HCT116 (cell line): Measurements from ENCODE around the gene RCBTB1. TPM values are rescaled to one million over a fixed set of nuclear protein-coding genes. Genes with fewer than 3 reads are reported as not detected.

Experiments
- ATAC-seq: fragments of 200-7000 bp; cut with Tn5 transposase; 2 replicates; pipeline ENCODE4 v1.9.1; 2020; ENCODE audit warnings: mild to moderate bottlenecking, moderate library complexity
- BruUV-seq: library from RNA; stranded (reverse); fragments of 400-500 nt; replicated peaks from 2 replicates; lab custom pipeline; 2021; lab: Mats Ljungman, UMichigan
- CTCF ChIA-PET: fragments of 300-600 bp; sonication (Branson Sonifier 250); formaldehyde crosslinking; loops from one replicate; lab custom pipeline; 2021; ENCODE audit warnings: antibody characterized with exemption; lab: Charles Lee
- POLR2A ChIA-PET: fragments of 300-600, 350-600 bp; sonication (Branson Sonifier 250); formaldehyde crosslinking; loops from one replicate; lab custom pipeline; 2021; ENCODE audit warnings: antibody characterized with exemption; lab: Charles Lee
- RAD21 ChIA-PET, 2 experiments: fragments of 300-600 bp; sonication (Branson Sonifier 250); formaldehyde crosslinking; loops; one replicate each; lab custom pipeline; 2023; ENCODE audit warnings: low total read pairs in 2 of 2; ENCODE audit not compliant: uncharacterized antibody in 2 of 2, unreplicated experiment in 2 of 2, low non-redundant PET in 1 of 2; lab: Charles Lee
- DNase-seq: peaks from one replicate; pipeline ENCODE4 v3.0.0-alpha.2; 2010; ENCODE audit warnings: low read depth, low spot score
- H2AFZ ChIP-seq: fragments of 200-600 bp; shearing (Covaris generic), sonication (generic); 2 replicates; pipeline ENCODE4 v1.6.1; 2017; ENCODE audit warnings: low read depth, mixed run types, mixed read lengths, antibody characterized with exemption, low read length; ENCODE audit not compliant: poor library complexity, severe bottlenecking
- H3K27ac ChIP-seq: 2 replicates; pipeline ENCODE4 v1.5.1; 2012; ENCODE audit warnings: low read depth, low read length
- H3K27me3 ChIP-seq: fragments of 200-600 bp; sonication (generic); 2 replicates; pipeline ENCODE4 v1.6.1; 2016; ENCODE audit warnings: mixed run types, low read length, mixed read lengths; ENCODE audit not compliant: insufficient read depth
- H3K36me3 ChIP-seq, 2 experiments: fragments of 200-500 bp in 1 of 2; fragments of 200-600 bp in 1 of 2; sonication (Bioruptor generic) in 1 of 2; sonication (generic) in 1 of 2; 2 replicates each; pipeline versions ENCODE4 v1.5.1 to v1.6.1; 2014 to 2016; ENCODE audit warnings: low read length in 2 of 2, inconsistent platforms in 1 of 2, mixed read lengths in 1 of 2, mixed run types in 1 of 2; ENCODE audit not compliant: insufficient read depth in 2 of 2, control insufficient read depth in 1 of 2
- H3K4me1 ChIP-seq, 2 experiments: fragments of 200-600 bp in 1 of 2; sonication (generic) in 1 of 2; 2 replicates each; pipeline versions ENCODE4 v1.5.1 to v1.6.1; 2012 to 2017; ENCODE audit warnings: low read length in 2 of 2, inconsistent platforms in 1 of 2, mild to moderate bottlenecking in 1 of 2, mixed read lengths in 1 of 2, mixed run types in 1 of 2, moderate library complexity in 1 of 2; ENCODE audit not compliant: insufficient read depth in 2 of 2, control insufficient read depth in 1 of 2
- H3K4me2 ChIP-seq: fragments of 200-600 bp; sonication (generic); 2 replicates; pipeline ENCODE4 v1.6.1; 2017; ENCODE audit warnings: mixed run types, low read length, mixed read lengths
- H3K4me3 ChIP-seq, 2 experiments: fragments of 200-600 bp in 1 of 2; sonication (generic) in 1 of 2; replicated peaks in 1 of 2; 2 replicates each; pipeline ENCODE4 v1.5.1; 2011 to 2016; ENCODE audit warnings: low read length in 2 of 2, control low read depth in 1 of 2, low read depth in 1 of 2, mild to moderate bottlenecking in 1 of 2, mixed read lengths in 1 of 2, mixed run types in 1 of 2
- H3K79me2 ChIP-seq: fragments of 200-600 bp; sonication (generic); 2 replicates; pipeline ENCODE4 v1.6.1; 2017; ENCODE audit warnings: mild to moderate bottlenecking, mixed run types, low read length, moderate library complexity, mixed read lengths; ENCODE audit not compliant: insufficient read depth
- H3K9ac ChIP-seq: fragments of 200-600 bp; sonication (generic); 2 replicates; pipeline ENCODE4 v1.6.1; 2016; ENCODE audit warnings: low read length, mixed read lengths
- H3K9me2 ChIP-seq: fragments of 200-600 bp; sonication (generic), shearing (Covaris generic); 2 replicates; pipeline ENCODE4 v1.6.1; 2017; ENCODE audit warnings: mixed run types, mild to moderate bottlenecking, moderate library complexity; ENCODE audit not compliant: insufficient read depth
- H3K9me3 ChIP-seq, 2 experiments: fragments of 200-500 bp in 1 of 2; fragments of 200-600 bp in 1 of 2; sonication (Bioruptor generic) in 1 of 2; sonication (generic) in 1 of 2; 2 replicates each; pipeline ENCODE4 v1.6.1; 2014 to 2017; ENCODE audit warnings: low read length in 2 of 2, mixed read lengths in 2 of 2, inconsistent platforms in 1 of 2, low read depth in 1 of 2, mild to moderate bottlenecking in 1 of 2, mixed run types in 1 of 2, moderate library complexity in 1 of 2; ENCODE audit not compliant: control insufficient read depth in 1 of 2, insufficient read depth in 1 of 2
- H4K20me1 ChIP-seq: fragments of 200-600 bp; sonication (generic), shearing (Covaris generic); 2 replicates; pipeline ENCODE4 v1.6.1; 2017; ENCODE audit warnings: mixed run types, mild to moderate bottlenecking, moderate library complexity; ENCODE audit not compliant: insufficient read depth
- CEBPB ChIP-seq: IDR thresholded peaks from 2 replicates; pipeline ENCODE4 v1.6.1; 2012; ENCODE audit warnings: low read depth
- EGR1 ChIP-seq: IDR thresholded peaks from 2 replicates; pipeline ENCODE4 v1.6.1; 2012; ENCODE audit warnings: low read depth
- EZH2 ChIP-seq: fragments of 200-600 bp; sonication (generic); IDR thresholded peaks from 2 replicates; pipeline ENCODE4 v1.6.1; 2017; ENCODE audit warnings: antibody characterized with exemption, mixed run types
- EZH2phosphoT487 ChIP-seq: fragments of 200-600 bp; IDR thresholded peaks from 2 replicates; pipeline ENCODE4 v1.6.1; 2018; ENCODE audit warnings: antibody characterized with exemption, borderline replicate concordance
- FOSL1 ChIP-seq: IDR thresholded peaks from 2 replicates; pipeline ENCODE4 v1.6.1; 2012; ENCODE audit warnings: low read depth
- JUND ChIP-seq: IDR thresholded peaks from 2 replicates; pipeline ENCODE4 v1.6.1; 2012
- MAX ChIP-seq: IDR thresholded peaks from 2 replicates; pipeline ENCODE4 v1.6.1; 2012
- POLR2AphosphoS5 ChIP-seq: IDR thresholded peaks from 2 replicates; pipeline ENCODE4 v1.6.1; 2011; ENCODE audit warnings: mild to moderate bottlenecking, low read depth, low read length, moderate library complexity
- SIN3A ChIP-seq: IDR thresholded peaks from 2 replicates; pipeline ENCODE4 v1.6.1; 2012; ENCODE audit warnings: low read depth
- YY1 ChIP-seq: IDR thresholded peaks from 2 replicates; pipeline ENCODE4 v1.6.1; 2011; ENCODE audit warnings: low read length, low read depth, moderate library complexity, mild to moderate bottlenecking; ENCODE audit not compliant: insufficient replicate concordance; ENCODE audit errors: extremely low read depth
- ZBTB33 ChIP-seq: IDR thresholded peaks from 2 replicates; pipeline ENCODE4 v1.6.1; 2011; ENCODE audit warnings: mild to moderate bottlenecking, low read length, moderate library complexity; ENCODE audit not compliant: insufficient replicate concordance; ENCODE audit errors: extremely low read depth
- intact Hi-C: fragments of 100-400 bp; cut with micrococcal nuclease; formaldehyde crosslinking; loops from 2 replicates; pipeline ENCODE4 v1.10.0; 2022
- total RNA-seq: library from RNA; stranded (reverse); gene quantifications from one replicate; pipeline ENCODE4 v1.2.1, GENCODE V29; 2021; ENCODE audit not compliant: unreplicated experiment
- TF ChIP-seq, protein P1 (sequence below): IDR thresholded peaks from 2 replicates; pipeline ENCODE4 v1.6.1; 2012; ENCODE audit warnings: low read depth

RCBTB1 gene
- total RNA-seq, 1 experiment from 2014 or later, result 22.2 TPM

DNA sequence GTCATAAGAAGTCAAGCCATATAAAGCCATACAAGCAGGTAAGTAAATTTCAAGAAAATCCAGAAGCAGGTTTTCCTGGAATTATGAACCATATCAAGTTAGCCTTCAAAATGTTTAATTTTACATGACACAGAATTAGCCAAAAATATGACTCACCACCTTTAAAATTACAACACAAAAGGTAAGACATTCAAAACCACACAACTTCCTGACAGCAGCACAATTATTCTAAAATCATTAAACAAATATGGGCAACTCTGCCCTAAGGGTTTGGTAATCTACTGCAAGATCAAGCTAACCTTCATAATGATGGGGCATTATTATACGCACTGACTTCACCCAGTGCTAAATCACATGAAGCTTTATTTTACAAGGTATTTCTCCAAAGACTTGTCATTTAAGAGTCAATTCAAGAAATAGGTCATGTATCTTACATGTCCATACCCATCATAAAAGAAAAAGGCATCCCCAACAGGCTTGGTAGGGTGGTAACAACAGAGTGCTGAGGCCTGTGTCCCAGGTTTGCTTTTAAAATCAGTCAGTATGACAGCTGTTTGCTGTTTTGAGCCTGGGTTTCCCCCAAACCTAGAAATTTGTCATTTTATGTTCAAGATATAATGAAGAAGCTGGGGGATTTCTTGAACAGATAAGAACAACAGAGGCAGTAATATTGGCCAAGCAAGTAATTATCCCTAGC lies 15.2 kb downstream of the RCBTB1 start:
- TF ChIP-seq POLR2AphosphoS5, result no peak
- TF ChIP-seq EZH2, result no peak
- no peak for TF ChIP-seq CEBPB
- TF ChIP-seq EGR1, result no peak
- TF ChIP-seq, protein P1, sequence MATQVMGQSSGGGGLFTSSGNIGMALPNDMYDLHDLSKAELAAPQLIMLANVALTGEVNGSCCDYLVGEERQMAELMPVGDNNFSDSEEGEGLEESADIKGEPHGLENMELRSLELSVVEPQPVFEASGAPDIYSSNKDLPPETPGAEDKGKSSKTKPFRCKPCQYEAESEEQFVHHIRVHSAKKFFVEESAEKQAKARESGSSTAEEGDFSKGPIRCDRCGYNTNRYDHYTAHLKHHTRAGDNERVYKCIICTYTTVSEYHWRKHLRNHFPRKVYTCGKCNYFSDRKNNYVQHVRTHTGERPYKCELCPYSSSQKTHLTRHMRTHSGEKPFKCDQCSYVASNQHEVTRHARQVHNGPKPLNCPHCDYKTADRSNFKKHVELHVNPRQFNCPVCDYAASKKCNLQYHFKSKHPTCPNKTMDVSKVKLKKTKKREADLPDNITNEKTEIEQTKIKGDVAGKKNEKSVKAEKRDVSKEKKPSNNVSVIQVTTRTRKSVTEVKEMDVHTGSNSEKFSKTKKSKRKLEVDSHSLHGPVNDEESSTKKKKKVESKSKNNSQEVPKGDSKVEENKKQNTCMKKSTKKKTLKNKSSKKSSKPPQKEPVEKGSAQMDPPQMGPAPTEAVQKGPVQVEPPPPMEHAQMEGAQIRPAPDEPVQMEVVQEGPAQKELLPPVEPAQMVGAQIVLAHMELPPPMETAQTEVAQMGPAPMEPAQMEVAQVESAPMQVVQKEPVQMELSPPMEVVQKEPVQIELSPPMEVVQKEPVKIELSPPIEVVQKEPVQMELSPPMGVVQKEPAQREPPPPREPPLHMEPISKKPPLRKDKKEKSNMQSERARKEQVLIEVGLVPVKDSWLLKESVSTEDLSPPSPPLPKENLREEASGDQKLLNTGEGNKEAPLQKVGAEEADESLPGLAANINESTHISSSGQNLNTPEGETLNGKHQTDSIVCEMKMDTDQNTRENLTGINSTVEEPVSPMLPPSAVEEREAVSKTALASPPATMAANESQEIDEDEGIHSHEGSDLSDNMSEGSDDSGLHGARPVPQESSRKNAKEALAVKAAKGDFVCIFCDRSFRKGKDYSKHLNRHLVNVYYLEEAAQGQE, result no peak
- TF ChIP-seq YY1, result no peak
- TF ChIP-seq FOSL1, result no peak
- TF ChIP-seq JUND, result no peak
- no peak for TF ChIP-seq SIN3A
- no peak for TF ChIP-seq EZH2phosphoT487
- TF ChIP-seq MAX, result no peak
- TF ChIP-seq ZBTB33, result no peak
- Histone ChIP-seq H3K4me2 (no peak overlapping the region), H3K9me3 (no peaks in the 10 kb centered on the region), H3K4me1 (no peaks in the 10 kb centered on the region), H3K36me3 (no peaks in the 10 kb centered on the region), H3K9ac (no peak overlapping the region), H3K27ac (no peak overlapping the region), H3K79me2 (peaks cover 4% of the 10 kb centered on the region; the same call in 1 of the 2 replicates), H3K27me3 (no peaks in the 10 kb centered on the region), H3K9me2 (no peaks in the 10 kb centered on the region), H2AFZ (no peak overlapping the region), H4K20me1 (no peaks in the 10 kb centered on the region), H3K4me3 (no peak overlapping the region)
- DNase-seq (no peak), ATAC-seq (no peak)
- intact Hi-C loops, result no loop called here
- ChIA-PET CTCF (no interaction called here), POLR2A (no interaction called here), RAD21 (no interaction called here)
- BruUV-seq, result no TSS peak
